Hair follicular keratinocyte (primary cell): ENCODE results near the gene ANO9. TPM values are rescaled to one million over a fixed set of nuclear protein-coding genes. Genes with fewer than 3 reads are reported as not detected.

Source experiments
- total RNA-seq: library from RNA; depleted of rRNA; stranded (reverse); fragments of >200 nt; gene quantifications from 2 replicates; pipeline ENCODE4 v1.2.3, GENCODE V29; 2015

Gene ANO9
- 9.5 and 19.5 TPM in 2 replicates for total RNA-seq

GRCh38 chr11:441418-442274, at the start of gene ANO9:
ANO9 (minus strand) TSS chr11:442011; CDS start chr11:441926, 85 bp downstream.

GRCh38 chr11:449889-450808, 8.3 kb upstream of the ANO9 start, which contains the start of gene PTDSS2:
PTDSS2 (plus strand) TSS chr11:450279; CDS start chr11:450456, 177 bp downstream.

GRCh38 chr11:394034-394857, 47.6 kb downstream of the ANO9 start, which contains the start of gene PKP3:
PKP3 (plus strand) TSS chr11:394209; CDS start chr11:394293, 84 bp downstream.

GRCh38 chr11:369336-370018, 72.3 kb downstream of the ANO9 start, which contains the start of gene B4GALNT4:
B4GALNT4 (plus strand) TSS chr11:369499; CDS start chr11:369804, 305 bp downstream.

Other genes with a start within 250 kb of the ANO9 start
- not detected in 2 replicates for gene SCGB1C1, start 248.9 kb downstream of the ANO9 start, total RNA-seq
- 15.6 and 19.0 TPM in 2 replicates for gene BET1L, start 234.6 kb downstream of the ANO9 start, total RNA-seq
- gene RIC8A, start 234.3 kb downstream of the ANO9 start, total RNA-seq, result 112 and 137 TPM in 2 replicates
- gene SIRT3, start 205.7 kb downstream of the ANO9 start, total RNA-seq, result 11.8 and 20.8 TPM in 2 replicates
- gene PSMD13, start 205.0 kb downstream of the ANO9 start, total RNA-seq, result 153 and 187 TPM in 2 replicates
- gene NLRP6, start 163.6 kb downstream of the ANO9 start, total RNA-seq, result not detected in 2 replicates
- gene PGGHG, start 152.9 kb downstream of the ANO9 start, total RNA-seq, result 1.0 and 3.6 TPM in 2 replicates
- gene IFITM5, start 142.5 kb downstream of the ANO9 start, total RNA-seq, result not detected in 2 replicates
- gene IFITM2, start 134.2 kb downstream of the ANO9 start, total RNA-seq, result 16.7 and 23.8 TPM in 2 replicates
- gene IFITM1, start 128.0 kb downstream of the ANO9 start, total RNA-seq, result 6.8 and 20.1 TPM in 2 replicates
- 41.5 and 86.0 TPM in 2 replicates for gene IFITM3, start 121.2 kb downstream of the ANO9 start, total RNA-seq
- 11.0 and 21.8 TPM in 2 replicates for gene B4GALNT4, start 72.5 kb downstream of the ANO9 start, total RNA-seq
- 292 and 373 TPM in 2 replicates for gene PKP3, start 47.8 kb downstream of the ANO9 start, total RNA-seq
- 5.9 and 7.8 TPM in 2 replicates for gene SIGIRR, start 27.0 kb downstream of the ANO9 start, total RNA-seq
- 38.2 and 52.8 TPM in 2 replicates for gene PTDSS2, start 8.3 kb upstream of the ANO9 start, total RNA-seq
- gene RNH1, start 65.2 kb upstream of the ANO9 start, total RNA-seq, result 322 and 445 TPM in 2 replicates
- gene HRAS, start 93.6 kb upstream of the ANO9 start, total RNA-seq, result 116 and 135 TPM in 2 replicates
- gene LRRC56, start 95.5 kb upstream of the ANO9 start, total RNA-seq, result under 0.01 and 0.34 TPM in 2 replicates
- 0.23 and 3.0 TPM in 2 replicates for gene LMNTD2, start 118.7 kb upstream of the ANO9 start, total RNA-seq
- gene RASSF7, start 119.0 kb upstream of the ANO9 start, total RNA-seq, result 47.2 and 60.8 TPM in 2 replicates
- gene PHRF1, start 134.5 kb upstream of the ANO9 start, total RNA-seq, result 13.8 and 21.4 TPM in 2 replicates
- gene IRF7, start 173.9 kb upstream of the ANO9 start, total RNA-seq, result 8.0 and 15.8 TPM in 2 replicates
- not detected in 2 replicates for gene CDHR5, start 182.9 kb upstream of the ANO9 start, total RNA-seq
- gene SCT, start 185.2 kb upstream of the ANO9 start, total RNA-seq, result not detected in 2 replicates
- gene DRD4, start 195.3 kb upstream of the ANO9 start, total RNA-seq, result not detected in 2 replicates